SIG-M5 (cell line): ENCODE measurements around the gene DNAJB1.

Experiments
- DNase-seq: peaks from one replicate; lab custom pipeline; 2025; lab: John Stamatoyannopoulos, UW

The DNAJB1 gene

DNA sequence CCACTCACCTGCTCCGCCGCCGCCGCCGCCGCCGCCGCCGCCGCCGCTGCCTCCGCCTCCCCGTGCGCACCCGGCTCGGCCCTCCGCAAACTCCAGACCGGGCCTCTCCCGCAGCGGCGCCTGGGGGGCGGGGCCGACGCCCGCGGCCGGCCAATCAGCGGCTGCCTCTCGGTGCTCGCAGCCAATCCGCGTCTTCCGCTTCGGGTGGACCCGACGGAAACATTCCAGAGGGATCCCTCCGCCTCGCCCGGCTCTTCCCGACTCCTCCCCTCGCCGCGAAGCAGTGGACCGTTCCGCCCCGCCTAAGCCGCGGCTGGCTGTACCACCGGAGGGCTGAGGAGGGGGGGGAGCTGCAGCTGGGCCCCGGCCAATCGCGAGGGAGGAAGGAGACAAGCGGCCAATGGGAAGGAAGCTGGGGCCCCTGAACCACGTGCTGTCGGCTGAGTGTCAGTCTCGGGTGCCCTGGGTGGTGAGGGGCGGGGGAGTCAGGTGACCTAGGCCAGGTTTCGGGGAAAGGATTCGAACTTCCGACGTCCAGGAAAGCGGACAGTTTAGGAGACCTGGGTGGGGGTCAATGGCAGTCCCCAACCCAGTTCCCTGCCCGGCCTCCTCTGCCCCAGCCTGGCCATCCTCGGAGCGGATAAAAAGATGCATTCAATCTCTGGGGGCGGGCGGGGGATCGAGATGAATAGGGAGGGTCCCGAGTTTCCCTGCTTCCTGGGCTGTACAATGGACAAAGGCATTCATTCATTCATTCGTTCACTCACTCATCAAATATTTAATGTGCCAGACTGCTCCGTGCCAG, 22.0 kb downstream of the DNAJB1 start, which contains the start of gene GIPC1:
TSS of gene GIPC1 (minus strand) at position 99 of the 805 bp plus-strand sequence. CDS start 13,151 bp downstream, outside the sequence.
- DNase-seq = no peak

DNA sequence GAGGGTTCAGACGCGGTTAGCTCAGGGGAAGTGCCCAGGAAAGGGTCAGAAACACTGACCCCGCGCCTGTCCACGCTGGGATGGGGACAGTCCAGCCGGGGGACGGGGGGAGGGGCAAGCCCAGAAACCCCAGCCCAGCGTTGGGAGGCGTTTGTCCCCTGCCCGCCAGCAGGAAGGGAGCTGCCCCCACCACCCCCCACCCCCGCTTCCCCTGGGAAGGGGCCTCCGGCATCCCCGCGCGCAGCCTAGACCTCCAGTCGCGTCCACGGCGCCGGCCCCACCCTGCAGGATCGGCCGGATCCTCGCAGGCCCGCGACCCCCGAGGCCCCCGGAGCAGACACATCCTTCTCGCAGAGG, 22.5 kb downstream of the DNAJB1 start:
- no peak for DNase-seq

DNA sequence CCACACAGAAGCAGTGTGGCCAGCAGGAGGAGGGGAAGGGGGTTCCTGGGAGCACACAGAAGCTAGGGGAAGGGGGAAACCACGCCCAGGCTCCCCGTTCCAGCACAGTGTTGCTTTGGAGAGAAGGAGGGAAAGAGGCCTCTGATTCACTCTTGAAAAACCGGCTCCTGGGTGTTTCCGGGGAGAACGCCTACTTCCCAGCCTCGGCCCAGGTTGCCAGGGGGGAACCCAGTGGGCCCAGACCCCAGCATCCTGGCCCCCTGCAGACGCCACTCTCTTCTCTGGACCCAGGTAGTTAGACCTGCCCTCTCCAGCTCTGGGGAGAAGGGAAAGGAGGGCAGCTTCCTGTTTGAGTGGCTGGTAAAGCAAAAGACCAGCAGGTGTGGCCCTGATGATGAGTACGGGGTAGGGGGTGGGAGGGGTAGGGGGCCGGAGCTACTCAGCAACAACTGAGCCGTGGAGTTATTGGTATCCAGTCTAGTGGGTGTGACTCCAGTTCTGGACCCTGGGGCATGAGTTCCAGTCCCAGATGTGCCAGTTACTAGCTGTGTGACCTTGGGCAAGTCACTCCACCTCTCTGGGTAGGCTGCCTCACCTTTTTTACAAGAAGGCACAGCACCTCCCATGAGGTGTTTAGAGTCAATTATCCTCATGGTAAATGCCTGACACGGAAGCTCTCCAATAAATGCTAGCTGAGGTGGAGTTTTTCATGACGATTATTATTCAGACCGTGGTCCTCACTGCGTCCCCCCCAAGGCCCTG, 23.1 kb downstream of the DNAJB1 start:
- no peak for DNase-seq

DNA sequence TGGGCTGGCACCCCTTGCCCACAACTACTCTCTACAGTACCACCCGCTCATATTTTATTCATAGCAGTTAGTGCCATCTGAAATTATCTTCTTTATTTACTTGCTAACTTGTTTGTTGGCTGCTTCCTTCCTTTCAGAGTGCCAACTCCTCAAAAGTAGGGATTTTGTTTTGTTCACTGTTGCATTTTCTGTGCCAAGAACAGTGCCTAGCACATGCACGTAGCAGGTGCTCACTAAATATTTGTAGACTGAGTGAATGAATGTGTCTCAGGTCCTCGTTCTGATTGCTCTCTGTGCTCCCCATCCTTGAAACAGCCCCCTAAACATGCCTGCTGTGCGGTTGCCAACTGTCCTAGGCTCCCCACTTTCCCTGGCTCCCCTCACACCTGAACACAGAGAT, 23.8 kb downstream of the DNAJB1 start:
- no peak for DNase-seq

DNA sequence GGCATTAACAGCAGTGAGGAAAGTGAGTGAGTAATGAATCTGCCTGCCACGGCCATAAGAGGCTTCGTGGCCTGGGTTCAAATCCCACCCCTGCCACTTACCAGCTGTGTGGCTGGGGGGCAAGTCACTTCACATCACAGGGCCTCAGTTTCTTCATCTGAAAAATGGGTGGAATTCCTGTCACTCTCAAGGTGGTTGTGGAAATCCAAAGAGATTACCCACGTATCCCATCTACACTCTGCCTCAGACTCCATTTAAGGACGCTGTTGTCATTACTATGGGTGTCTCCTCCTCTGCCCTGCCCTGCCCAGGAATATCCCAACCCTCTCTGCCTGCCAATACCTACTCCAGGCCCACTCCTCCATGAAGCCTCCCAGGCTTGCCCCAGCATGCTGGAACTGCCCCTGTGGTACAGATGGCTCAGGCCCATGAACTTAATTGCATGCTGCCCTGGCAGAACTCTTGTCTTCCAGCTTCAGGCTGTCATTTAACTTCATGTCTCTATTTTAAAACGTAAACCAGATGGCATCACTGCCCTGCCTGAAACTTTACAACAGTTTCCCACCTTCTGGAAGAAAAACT, 25.4 kb downstream of the DNAJB1 start:
- DNase-seq = no peak

DNA sequence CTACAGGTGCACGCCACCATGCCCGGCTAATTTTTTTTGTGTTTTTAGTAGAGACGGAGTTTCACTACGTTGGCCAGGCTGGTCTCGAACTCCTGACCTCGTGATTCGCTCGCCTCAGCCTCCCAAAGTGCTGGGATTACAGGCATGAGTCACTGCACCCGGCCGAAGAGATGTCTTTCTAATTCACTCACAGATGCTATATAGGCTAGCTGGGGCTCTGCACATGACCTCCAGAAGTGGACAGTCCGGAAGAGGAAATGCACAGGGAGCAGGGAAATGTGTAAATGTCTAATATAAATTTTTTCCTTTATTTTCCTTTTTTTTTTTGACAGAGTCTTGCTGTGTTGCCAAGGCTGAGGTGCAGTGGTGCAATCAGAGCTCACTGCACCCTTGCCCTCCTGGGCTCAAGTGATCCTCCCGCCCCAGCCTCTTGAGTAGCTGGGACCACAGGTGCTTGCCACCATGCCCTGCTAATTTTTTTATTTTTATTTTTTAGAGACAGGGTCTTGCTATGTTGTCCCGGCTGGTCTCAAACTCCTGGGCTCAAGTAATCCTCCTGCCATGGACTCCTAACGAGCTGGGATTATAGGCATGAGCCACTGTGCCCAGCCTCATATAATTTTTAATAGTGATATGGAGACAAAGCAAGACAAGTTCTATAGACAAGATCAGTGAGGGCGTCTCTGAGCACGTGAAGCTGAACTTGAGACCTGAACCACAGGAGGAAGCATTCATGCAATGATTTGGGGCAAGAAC, 30.6 kb downstream of the DNAJB1 start:
- DNase-seq = no peak

DNA sequence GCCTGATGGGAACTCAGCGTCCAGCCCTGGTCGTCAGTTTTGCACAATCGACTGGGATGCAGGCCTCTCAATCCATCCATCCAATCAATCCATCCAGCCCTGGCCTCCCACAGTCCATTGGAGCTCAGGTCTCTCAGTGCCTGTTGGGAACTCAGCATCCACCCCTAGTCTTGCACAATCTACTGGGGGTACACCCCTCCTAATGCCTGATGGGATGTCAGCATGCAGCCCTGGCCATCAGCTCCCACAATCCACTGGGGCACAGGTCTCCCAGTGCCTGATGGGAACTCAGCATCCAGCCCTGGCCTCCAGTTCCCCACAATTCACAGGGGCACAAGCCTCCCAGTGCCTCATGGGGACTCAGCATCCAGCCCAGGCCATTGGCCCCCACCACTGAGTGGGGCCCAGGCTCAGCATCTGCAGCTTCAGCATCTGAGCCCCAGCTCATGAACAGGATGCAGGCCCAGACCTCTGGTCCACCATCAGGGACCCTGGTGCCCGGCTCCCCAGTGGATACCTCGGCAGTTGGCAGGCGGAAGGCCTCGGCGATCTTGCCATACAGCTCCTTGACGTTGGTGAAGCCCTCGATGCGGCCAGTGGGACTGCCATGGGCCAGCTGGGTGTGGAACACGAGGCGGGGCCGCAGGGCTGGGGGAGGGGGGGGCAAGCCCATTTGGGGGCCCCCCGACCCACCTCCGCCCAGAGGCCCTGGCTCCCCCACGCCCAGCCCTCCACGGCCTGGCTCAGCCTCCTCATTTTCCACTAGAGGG, 35.8 kb downstream of the DNAJB1 start:
- DNase-seq = no peak

DNA sequence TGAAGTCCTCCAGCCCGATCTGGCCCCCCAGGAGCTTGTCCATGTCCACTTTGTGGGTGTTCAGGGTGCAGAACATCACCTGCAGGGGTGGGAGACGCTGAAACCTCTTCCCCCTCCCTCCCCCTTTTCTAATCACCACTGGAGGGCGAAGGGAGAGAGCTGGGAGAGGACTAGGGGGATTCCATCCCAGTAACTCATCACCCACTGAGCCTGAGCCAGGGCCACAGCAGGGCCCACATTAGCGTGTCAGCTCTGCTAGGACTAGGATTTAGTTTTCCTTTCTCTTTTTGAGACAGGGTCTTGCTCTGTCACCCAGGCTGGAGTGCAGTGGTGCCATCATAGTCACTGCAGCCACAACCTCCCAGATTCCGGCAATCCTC, 37.5 kb downstream of the DNAJB1 start:
- no peak for DNase-seq

DNA sequence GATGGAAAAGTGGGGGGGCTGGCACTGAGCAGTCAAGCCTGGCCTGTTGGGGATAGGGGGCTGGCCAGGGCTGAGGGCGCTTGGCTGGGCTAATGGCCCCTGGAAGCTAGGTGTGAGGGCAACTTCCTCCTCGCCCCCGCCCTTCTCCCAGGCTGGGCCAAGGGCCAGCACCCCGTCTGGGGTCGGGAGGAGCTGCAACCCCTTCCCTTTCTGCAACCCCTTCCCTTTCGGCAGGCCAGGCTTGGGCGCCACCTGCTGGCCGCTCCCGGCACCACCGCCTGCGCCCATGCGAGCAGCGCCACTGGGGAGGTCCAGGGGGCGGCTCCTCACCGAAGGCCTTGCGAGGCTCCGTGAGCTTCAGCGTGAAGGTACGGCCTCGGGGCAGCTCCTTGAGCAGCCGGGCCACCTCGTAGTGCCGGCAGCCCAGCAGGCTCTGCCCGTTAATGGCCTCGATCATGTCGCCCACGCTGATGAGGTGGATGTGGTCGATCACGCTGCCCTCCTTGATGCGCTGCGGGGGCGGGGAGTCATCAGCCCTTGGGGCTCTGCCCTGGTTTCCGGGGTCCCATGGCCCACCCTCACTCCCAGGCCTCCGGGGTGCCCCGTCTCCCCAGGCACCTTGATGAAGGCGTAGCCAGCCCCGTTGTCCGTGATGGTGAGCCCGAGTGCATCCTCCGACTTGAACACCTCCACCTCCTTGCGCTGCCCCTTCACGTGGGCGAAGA, 38.1 kb downstream of the DNAJB1 start:
- DNase-seq = no peak

DNA sequence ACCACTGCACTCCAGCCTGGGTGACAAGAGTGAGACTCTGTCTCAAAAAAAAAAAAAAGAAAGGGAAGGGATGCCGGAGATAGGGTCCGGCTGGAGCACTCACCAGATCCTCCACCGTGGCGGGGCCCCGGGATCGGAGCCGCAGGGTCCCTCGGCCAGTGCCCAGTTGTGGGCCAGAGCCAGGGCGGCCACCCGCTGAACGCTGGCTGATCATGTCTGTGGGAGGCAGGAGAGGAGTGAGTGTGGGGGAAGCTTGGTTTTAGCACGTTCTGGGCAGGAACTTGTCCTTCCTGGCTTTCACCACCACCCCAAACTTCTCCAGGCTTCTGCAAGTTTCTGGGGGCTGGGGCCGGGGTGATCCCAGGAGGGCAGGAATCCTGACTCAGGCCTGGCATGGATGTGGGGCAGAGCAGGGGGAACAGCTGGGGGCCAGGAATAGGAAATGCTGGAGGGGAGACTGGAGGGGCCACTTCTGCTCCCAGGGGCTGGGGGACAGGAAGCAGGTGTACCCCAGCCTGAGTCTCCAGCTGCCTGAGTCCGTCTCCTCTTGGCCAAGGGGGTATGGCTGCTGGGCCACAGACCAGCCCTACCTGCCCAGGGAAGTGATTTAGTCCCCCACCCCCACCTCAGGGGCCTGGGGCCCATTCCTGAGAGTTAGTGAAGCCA, 38.8 kb downstream of the DNAJB1 start:
- DNase-seq = no peak

DNA sequence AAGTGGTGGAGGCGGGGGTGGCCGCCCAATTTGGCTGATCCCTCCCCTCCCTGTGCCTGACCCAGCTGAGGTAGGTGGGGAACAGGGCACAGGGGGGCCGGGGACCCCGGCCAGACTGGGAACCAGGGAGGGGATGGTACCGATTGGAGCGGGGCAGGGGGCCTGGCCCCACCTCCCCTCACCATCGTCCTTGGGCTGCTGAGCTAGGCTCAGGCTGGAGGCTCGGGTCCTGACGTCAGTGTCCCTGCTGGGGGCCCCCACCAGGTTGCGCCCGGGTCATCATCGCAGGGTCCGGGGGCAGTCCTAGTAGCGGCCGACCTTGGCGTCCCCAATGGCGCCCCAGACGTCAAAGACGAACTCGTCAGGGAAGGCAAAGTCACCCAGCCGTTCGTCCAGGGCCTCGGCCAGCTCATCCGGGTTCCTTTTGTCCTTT, 40.1 kb downstream of the DNAJB1 start:
- no peak for DNase-seq

DNA sequence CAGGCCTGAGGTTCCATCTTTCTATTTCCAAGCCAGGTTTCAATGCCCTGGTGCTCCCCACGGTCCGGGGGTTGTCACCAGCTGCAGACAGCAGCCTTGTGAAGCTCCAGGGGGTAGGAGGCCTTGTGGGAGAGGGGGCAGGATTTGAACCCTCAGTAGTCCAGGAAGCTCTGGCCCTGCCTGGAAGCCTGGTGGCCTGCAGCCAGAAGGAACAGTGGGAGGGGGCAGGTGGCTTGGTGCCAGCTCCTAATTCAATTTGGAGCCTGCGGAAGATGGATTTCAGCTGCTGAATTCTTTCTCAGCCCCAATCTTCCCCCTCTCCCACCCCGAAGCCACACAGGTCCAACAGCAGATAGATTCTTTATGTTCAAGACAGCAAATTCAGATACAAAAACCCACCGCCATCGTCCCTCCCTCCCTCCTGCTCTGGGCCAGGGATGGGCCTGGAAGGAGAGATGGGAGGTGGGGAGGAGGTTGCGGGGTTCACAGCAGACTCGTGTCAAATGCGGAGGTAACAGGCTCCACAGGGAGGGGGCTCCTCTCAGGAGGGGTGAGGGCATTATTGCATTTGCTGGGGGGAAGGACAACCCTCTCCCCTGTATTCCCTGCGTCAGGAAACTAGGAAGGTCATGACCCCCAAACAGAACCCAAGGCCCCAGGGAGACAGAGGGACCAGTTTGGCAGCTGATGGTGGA, 40.6 kb downstream of the DNAJB1 start:
- no peak for DNase-seq

DNA sequence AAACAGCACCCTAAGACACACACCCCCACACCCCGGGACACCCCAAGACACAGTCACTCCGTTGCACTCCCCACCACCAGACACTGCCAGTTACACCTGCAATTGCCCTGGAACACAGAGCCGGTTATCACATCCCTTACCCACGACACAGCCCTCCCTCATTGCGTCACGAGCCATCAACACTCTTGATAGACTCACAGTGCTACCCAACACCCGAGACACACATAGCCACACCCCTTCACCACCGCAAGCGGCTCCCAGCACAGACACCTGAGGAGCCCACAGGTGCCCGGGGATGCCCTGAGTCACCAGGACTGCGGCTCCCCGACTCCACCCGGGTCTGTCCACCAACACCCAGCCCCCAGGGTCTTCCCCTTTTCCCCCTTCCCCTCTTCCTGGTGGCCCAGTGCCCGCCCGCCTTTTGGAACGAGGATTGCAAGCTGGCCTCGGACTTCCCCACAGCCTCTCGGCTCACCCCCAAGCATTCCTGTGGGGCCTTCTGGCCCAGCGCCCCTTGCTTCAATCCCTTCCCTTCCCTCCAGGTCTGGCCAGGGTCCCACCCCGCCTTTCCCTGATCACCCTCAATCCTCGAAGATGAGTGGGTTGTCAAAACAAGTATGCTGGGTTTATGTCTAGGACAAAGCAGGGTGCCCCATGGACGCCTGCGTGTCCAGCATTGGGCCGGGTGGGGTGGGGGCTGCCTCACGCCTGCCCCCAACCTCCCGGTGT, 41.4 kb downstream of the DNAJB1 start:
- peak; percentile 41 for DNase-seq

DNA sequence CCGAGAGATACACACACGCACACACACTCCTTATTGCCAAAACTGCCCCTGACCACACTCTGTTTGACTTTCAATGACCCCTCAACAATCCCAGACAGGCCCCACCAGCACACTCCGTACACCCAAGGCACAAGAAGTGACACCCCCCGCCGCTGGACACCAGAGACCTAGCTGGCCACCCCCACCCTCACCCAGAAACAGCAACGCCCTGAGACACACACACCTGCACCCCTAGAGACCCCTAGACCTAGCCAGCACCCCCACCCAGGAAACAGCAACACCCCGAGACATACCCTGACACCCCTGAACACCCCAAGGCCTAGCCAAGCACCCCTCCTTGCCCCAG, 41.9 kb downstream of the DNAJB1 start:
- DNase-seq = no peak

DNA sequence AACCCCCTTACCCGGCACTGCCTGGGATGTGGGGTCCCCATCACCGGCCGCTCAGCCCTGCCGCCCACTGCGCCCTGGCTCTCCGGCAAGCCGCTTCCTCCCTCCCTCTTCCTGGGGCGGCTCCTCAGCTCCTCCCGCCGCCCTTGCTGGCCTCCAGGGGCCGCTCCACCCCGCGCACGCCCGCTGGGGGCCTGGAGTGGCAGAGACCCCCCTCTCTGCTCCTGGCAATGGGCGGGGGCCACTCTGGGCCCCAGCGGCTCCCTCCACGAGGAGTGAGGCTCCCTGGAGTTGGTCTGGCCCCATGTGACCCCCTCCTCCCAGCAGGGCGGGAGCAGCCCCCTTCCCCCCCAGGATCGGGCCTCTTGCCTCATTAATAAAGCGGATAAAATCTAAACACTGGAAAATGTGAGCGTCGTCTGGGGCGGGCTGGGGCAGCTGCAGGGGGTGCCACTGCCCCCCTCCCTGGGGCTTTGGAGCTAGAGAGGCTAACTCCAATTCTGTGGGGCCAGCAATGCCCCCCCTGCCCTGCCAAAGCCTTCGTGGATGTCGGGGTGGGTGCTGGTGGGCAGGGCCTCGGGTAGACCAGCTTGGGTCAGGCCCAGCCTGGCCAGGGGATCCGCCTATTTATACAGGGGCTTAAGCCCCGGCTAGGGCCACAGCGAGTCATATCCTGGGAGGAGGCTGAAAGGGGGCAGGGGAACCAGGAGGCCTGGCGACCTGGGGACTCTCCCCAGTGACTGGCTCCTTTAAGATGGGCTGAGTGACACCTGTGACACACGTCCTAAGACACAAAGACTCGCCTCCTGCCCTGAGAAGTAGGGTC, 42.7 kb downstream of the DNAJB1 start, which contains the start of gene PTGER1:
TSS of gene PTGER1 (minus strand) at position 104 of the 823 bp plus-strand sequence. CDS start 1,034 bp downstream, outside the sequence.
- no peak for DNase-seq

DNA sequence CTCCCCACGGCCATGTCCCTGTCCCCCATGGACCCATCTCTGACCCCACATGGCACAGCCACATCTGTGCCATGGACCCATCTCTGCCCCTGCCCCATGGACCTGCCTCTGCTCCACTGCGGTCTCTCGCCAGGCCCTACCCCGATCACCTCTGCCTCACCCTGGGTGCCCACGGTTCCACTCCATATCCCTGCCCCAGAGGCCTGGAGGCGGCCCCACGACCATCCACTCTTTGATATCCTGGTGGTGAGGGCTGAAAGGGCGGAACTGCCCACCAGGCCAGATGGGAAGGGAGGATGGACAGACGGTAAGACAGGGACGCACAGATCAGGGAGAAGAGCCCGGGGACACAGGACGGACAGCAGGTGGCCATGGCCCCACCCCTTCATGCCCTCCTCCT, 43.4 kb downstream of the DNAJB1 start:
- DNase-seq = no peak

DNA sequence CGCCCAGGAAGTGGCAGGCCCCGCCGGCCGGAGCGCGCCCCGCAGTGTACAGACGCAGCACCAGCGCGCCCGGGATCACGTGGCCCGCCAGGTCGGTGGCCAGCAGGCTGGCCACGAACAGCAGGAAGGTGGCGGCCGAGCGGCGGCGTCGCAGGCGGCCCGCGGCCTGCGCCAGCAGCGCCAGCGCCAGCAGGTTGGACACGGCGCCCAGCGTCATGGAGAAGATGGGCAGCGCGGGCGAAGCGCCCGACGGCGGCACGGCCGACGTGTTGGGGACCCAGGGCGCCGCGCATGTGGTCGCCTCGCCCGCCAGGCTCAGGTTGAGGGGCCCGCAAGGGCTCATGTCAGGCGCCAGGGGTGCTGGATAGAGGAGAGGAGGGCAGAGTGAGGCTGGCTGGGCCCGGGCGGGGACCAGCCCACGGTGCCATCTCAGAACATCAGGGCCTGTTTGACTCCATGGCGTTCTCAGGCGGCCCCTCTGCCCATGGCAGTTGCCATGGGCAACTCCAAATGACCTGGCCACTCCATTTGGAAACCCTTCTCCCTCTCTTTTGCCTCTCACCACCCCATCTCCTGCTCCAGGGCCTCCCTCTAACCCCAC, 44.1 kb downstream of the DNAJB1 start:
- no peak for DNase-seq
